Keratinocyte (primary cell): ENCODE results near the gene UNC13B. TPM values are rescaled to one million over a fixed set of nuclear protein-coding genes. Genes with fewer than 3 reads are reported as not detected.

Source experiments
- DNase-seq: peaks from one replicate; pipeline ENCODE4 v3.0.0-alpha.2; 2011; ENCODE audit warnings: low read depth, missing footprints, low spot score
- FAIRE-seq: peaks from 2 replicates; lab custom pipeline; 2011; peaks lifted over from hg19 to GRCh38; lab: Jason Lieb, UNC
- H2AFZ ChIP-seq: 2 replicates; pipeline ENCODE4 v1.6.0; 2012; ENCODE audit warnings: low read length, control low read depth, inconsistent platforms; ENCODE audit not compliant: control insufficient read depth
- H3K27ac ChIP-seq: 2 replicates; pipeline ENCODE4 v1.5.1; 2011; ENCODE audit warnings: low read length; ENCODE audit not compliant: control insufficient read depth, insufficient read depth
- H3K27me3 ChIP-seq: 3 replicates; pipeline ENCODE4 v1.6.0; 2011; ENCODE audit warnings: low read length; ENCODE audit not compliant: control insufficient read depth, insufficient read depth; ENCODE audit errors: extremely low read depth
- H3K36me3 ChIP-seq, 2 experiments: 2 replicates in 1 of 2; 3 replicates in 1 of 2; pipeline ENCODE4 v1.5.1; 2011; ENCODE audit warnings: low read length in 2 of 2, mild to moderate bottlenecking in 1 of 2; ENCODE audit not compliant: control insufficient read depth in 2 of 2, insufficient read depth in 2 of 2; ENCODE audit errors: extremely low read depth in 1 of 2
- H3K4me1 ChIP-seq: 3 replicates; pipeline ENCODE4 v1.5.1; 2011; ENCODE audit warnings: low read length; ENCODE audit not compliant: control insufficient read depth, insufficient read depth; ENCODE audit errors: extremely low read depth
- H3K4me2 ChIP-seq: 3 replicates; pipeline ENCODE4 v1.6.0; 2011; ENCODE audit warnings: low read depth, low read length; ENCODE audit not compliant: control insufficient read depth, insufficient read depth; ENCODE audit errors: extremely low read depth
- H3K4me3 ChIP-seq, 3 experiments: fragments of 200-600 bp in 1 of 3; sonication (generic) in 1 of 3; 2 replicates in 2 of 3; 3 replicates in 1 of 3; pipeline ENCODE4 v1.5.1; 2011 to 2016; ENCODE audit warnings: low read length in 3 of 3, mild to moderate bottlenecking in 3 of 3, control low read depth in 2 of 3, inconsistent platforms in 1 of 3, low read depth in 1 of 3, mixed read lengths in 1 of 3, mixed run types in 1 of 3, moderate library complexity in 1 of 3; ENCODE audit not compliant: control insufficient read depth in 2 of 3, insufficient read depth in 2 of 3; ENCODE audit errors: extremely low read depth in 1 of 3
- H3K79me2 ChIP-seq: 2 replicates; pipeline ENCODE4 v1.6.0; 2012; ENCODE audit warnings: low read length; ENCODE audit not compliant: control insufficient read depth, insufficient read depth
- H3K9ac ChIP-seq: 3 replicates; pipeline ENCODE4 v1.6.0; 2011; ENCODE audit warnings: low read length; ENCODE audit not compliant: control insufficient read depth, insufficient read depth; ENCODE audit errors: extremely low read depth
- H3K9me1 ChIP-seq: 3 replicates; pipeline ENCODE4 v1.6.0; 2011; ENCODE audit warnings: low read length; ENCODE audit not compliant: control insufficient read depth, insufficient read depth; ENCODE audit errors: extremely low read depth
- H3K9me3 ChIP-seq: 2 replicates; pipeline ENCODE4 v1.5.1; 2012; ENCODE audit warnings: low read depth, low read length; ENCODE audit not compliant: control insufficient read depth
- H4K20me1 ChIP-seq: 3 replicates; pipeline ENCODE4 v1.6.0; 2011; ENCODE audit warnings: low read length; ENCODE audit not compliant: control insufficient read depth, insufficient read depth; ENCODE audit errors: extremely low read depth
- CTCF ChIP-seq, 3 experiments: IDR thresholded peaks in 1 of 3; conservative IDR thresholded peaks in 1 of 3; optimal IDR thresholded peaks in 1 of 3; 2 replicates in 2 of 3; 3 replicates in 1 of 3; pipeline versions ENCODE3 to v1.5.1; 2011; ENCODE audit warnings: low read length in 3 of 3, mild to moderate bottlenecking in 3 of 3, moderate library complexity in 2 of 3, control low read depth in 1 of 3, inconsistent platforms in 1 of 3; ENCODE audit not compliant: insufficient read depth in 2 of 3; ENCODE audit errors: extremely low read depth in 1 of 3
- EZH2 ChIP-seq: IDR thresholded peaks from one replicate; pipeline ENCODE4 v1.6.1; 2012; ENCODE audit warnings: inconsistent platforms, mild to moderate bottlenecking, low read length, moderate library complexity
- dilution Hi-C: fragments of 300-500 bp; cut with MboI; formaldehyde crosslinking; loops from one replicate; pipeline ENCODE4 v1.7.0; 2020; ENCODE audit warnings: low sequenced_read_pairs; ENCODE audit not compliant: extremely low pct_ligation_motif_present
- polyA plus RNA-seq, 5 experiments: library from polyadenylated mRNA; depleted of rRNA in 3 of 5; stranded (reverse) in 3 of 5; stranded (forward) in 1 of 5; unstranded in 1 of 5; fragments of >200 nt; gene quantifications; 1 replicate in 1 of 5; 2 replicates in 3 of 5; 3 replicates in 1 of 5; pipeline versions ENCODE4 v1.2.1 to v1.2.3, GENCODE V29; 2011 to 2012; ENCODE audit warnings: missing spikeins in 2 of 5, low read depth in 1 of 5, low replicate concordance in 1 of 5

UNC13B gene
- polyA plus RNA-seq, 1 donor (not counting 4 experiments of a cell fraction or from before 2014, with no cell fraction given), result 9.3 TPM

DNA sequence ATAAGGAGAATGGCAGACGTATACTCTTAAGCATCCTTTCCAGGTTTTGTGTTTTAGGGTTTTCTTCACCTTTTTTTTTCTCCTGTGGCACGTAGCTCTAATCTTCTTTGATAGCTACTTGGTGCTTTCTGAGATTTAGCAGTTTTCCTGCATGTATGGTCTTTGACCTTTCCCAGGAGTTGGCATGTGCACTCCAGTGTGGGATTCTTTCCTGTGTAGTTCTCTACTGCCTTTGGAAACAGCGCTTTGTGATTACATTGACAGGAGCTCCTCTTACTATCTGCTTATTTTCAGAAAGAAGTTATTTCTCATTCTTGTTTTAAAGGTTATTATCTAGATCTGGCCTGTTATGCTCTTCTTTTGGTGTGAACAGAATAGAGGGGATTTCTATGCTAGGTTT is 65.5 kb downstream of the UNC13B start:
- TF ChIP-seq CTCF (optimal IDR thresholded peaks at IDR 0.05 in 1 of 3, IDR thresholded peaks at IDR 0.05 in 1 of 3, conservative IDR thresholded peaks at IDR 0.05 in 1 of 3; ENCODE audit: extremely low read depth in 1 of 3, insufficient read depth in 2 of 3, low read length in 3 of 3), result no peak
- TF ChIP-seq EZH2, result no peak
- H3K4me3 ChIP-seq, result no peak overlapping the region
- H3K36me3 ChIP-seq, result no peaks in the 10 kb centered on the region
- no peak overlapping the region for H3K27ac ChIP-seq
- H2AFZ ChIP-seq, result no peak overlapping the region
- dilution Hi-C loops, result no loop called here
- H3K4me2 ChIP-seq, result no peak overlapping the region
- H3K79me2 ChIP-seq, result no peaks in the 10 kb centered on the region
- no peaks in the 10 kb centered on the region for H4K20me1 ChIP-seq
- peaks cover 1% of the 10 kb centered on the region for H3K9me3 ChIP-seq
- DNase-seq, result no peak
- no peaks in the 10 kb centered on the region for H3K27me3 ChIP-seq
- no peak for FAIRE-seq
- no peak overlapping the region for H3K9ac ChIP-seq
- no peaks in the 10 kb centered on the region for H3K9me1 ChIP-seq
- H3K4me1 ChIP-seq, result no peaks in the 10 kb centered on the region

GRCh38 chr9:35229066-35229778 is 67.4 kb downstream of the UNC13B start:
- H3K4me1 ChIP-seq, result no peaks in the 10 kb centered on the region
- FAIRE-seq (no peak), DNase-seq (no peak)
- dilution Hi-C loops, result no loop called here
- H3K27ac ChIP-seq, result no peak overlapping the region
- no peak overlapping the region for H3K9ac ChIP-seq
- H3K36me3 ChIP-seq, result no peaks in the 10 kb centered on the region
- no peak overlapping the region for H3K4me2 ChIP-seq
- H3K79me2 ChIP-seq, result no peaks in the 10 kb centered on the region
- H3K27me3 ChIP-seq, result no peaks in the 10 kb centered on the region
- TF ChIP-seq EZH2 (no peak), CTCF (optimal IDR thresholded peaks at IDR 0.05 in 1 of 3, IDR thresholded peaks at IDR 0.05 in 1 of 3, conservative IDR thresholded peaks at IDR 0.05 in 1 of 3; ENCODE audit: extremely low read depth in 1 of 3, insufficient read depth in 2 of 3, low read length in 3 of 3) (no peak)
- H2AFZ ChIP-seq, result no peak overlapping the region
- no peak overlapping the region for H3K4me3 ChIP-seq
- H3K9me3 ChIP-seq, result no peaks in the 10 kb centered on the region
- H4K20me1 ChIP-seq, result no peaks in the 10 kb centered on the region
- no peaks in the 10 kb centered on the region for H3K9me1 ChIP-seq
